IMR-90 (cell line): ENCODE data around the gene PRKCE.

Experiments
- BHLHE40 ChIP-seq: fragments of 150-350 bp; IDR thresholded peaks from 2 replicates; pipeline ENCODE4 v1.6.1; 2016; ENCODE audit warnings: mild to moderate bottlenecking, low read depth, low read length
- MAFK ChIP-seq: IDR thresholded peaks from 2 replicates; pipeline ENCODE4 v1.6.1; 2012; ENCODE audit warnings: low read depth, low read length, improper control_type of control experiment
- POLR2A ChIP-seq: IDR thresholded peaks from 2 replicates; pipeline ENCODE4 v1.6.1; 2012; ENCODE audit warnings: mild to moderate bottlenecking, low read depth, low read length
- TF ChIP-seq, protein P1 (sequence below): conservative IDR thresholded peaks from 2 replicates; pipeline ENCODE4 v1.5.1; 2012; ENCODE audit warnings: mild to moderate bottlenecking, low read depth, low read length, improper control_type of control experiment
- TF ChIP-seq, protein P2 (sequence below): fragments of 150-350 bp; IDR thresholded peaks from 2 replicates; pipeline ENCODE4 v1.6.1; 2016; ENCODE audit warnings: low read depth, mild to moderate bottlenecking, low read length, moderate library complexity, borderline replicate concordance

DNA sequence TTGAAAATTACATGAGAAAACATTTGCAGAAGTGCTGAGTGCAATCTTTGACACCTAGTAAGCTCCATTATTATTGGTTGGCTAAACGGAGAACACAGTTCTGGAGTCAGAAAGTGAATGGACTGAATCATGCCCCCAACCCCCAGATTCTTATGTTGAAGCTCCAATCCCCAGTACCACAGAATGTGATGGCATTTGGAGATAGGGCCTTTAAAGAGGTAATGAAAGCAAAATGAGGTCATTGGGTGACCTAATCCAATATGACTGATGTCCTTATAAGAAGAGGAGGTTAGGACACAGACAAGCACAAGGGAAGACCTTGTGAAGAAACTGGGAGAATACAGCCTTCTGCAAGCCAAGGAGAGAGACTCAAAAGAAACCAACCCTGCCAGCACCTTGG is 444.8 kb downstream of the PRKCE start:
- TF ChIP-seq, protein P1, sequence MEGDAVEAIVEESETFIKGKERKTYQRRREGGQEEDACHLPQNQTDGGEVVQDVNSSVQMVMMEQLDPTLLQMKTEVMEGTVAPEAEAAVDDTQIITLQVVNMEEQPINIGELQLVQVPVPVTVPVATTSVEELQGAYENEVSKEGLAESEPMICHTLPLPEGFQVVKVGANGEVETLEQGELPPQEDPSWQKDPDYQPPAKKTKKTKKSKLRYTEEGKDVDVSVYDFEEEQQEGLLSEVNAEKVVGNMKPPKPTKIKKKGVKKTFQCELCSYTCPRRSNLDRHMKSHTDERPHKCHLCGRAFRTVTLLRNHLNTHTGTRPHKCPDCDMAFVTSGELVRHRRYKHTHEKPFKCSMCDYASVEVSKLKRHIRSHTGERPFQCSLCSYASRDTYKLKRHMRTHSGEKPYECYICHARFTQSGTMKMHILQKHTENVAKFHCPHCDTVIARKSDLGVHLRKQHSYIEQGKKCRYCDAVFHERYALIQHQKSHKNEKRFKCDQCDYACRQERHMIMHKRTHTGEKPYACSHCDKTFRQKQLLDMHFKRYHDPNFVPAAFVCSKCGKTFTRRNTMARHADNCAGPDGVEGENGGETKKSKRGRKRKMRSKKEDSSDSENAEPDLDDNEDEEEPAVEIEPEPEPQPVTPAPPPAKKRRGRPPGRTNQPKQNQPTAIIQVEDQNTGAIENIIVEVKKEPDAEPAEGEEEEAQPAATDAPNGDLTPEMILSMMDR: no peak
- TF ChIP-seq BHLHE40 (no peak), MAFK (no peak), POLR2A (no peak)
- TF ChIP-seq, protein P2, sequence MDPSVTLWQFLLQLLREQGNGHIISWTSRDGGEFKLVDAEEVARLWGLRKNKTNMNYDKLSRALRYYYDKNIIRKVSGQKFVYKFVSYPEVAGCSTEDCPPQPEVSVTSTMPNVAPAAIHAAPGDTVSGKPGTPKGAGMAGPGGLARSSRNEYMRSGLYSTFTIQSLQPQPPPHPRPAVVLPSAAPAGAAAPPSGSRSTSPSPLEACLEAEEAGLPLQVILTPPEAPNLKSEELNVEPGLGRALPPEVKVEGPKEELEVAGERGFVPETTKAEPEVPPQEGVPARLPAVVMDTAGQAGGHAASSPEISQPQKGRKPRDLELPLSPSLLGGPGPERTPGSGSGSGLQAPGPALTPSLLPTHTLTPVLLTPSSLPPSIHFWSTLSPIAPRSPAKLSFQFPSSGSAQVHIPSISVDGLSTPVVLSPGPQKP: no peak
